B cell (primary cell): ENCODE measurements around the gene TMEM37.

Experiments used
- EZH2 ChIP-seq: IDR thresholded peaks from 2 replicates; pipeline ENCODE4 v1.6.1; 2012; ENCODE audit warnings: borderline replicate concordance, low read depth, mild to moderate bottlenecking, moderate library complexity, low read length; ENCODE audit not compliant: insufficient read depth, poor library complexity, severe bottlenecking
- TF ChIP-seq, protein P1 (sequence below): fragments of 200-600 bp; IDR thresholded peaks from one replicate; pipeline ENCODE4 v1.8.0; 2022; ENCODE audit warnings: antibody characterized with exemption, mild to moderate bottlenecking

- TF ChIP-seq, protein P1, sequence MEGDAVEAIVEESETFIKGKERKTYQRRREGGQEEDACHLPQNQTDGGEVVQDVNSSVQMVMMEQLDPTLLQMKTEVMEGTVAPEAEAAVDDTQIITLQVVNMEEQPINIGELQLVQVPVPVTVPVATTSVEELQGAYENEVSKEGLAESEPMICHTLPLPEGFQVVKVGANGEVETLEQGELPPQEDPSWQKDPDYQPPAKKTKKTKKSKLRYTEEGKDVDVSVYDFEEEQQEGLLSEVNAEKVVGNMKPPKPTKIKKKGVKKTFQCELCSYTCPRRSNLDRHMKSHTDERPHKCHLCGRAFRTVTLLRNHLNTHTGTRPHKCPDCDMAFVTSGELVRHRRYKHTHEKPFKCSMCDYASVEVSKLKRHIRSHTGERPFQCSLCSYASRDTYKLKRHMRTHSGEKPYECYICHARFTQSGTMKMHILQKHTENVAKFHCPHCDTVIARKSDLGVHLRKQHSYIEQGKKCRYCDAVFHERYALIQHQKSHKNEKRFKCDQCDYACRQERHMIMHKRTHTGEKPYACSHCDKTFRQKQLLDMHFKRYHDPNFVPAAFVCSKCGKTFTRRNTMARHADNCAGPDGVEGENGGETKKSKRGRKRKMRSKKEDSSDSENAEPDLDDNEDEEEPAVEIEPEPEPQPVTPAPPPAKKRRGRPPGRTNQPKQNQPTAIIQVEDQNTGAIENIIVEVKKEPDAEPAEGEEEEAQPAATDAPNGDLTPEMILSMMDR, result no peak
- no peak for TF ChIP-seq EZH2
Observed at GRCh38 chr2:119431976-119432850, 559 bp downstream of the TMEM37 start.
